Small intestine (tissue), 7 donors: ENCODE results near the gene PPIB. TPM values are rescaled to one million over a fixed set of nuclear protein-coding genes. Genes with fewer than 3 reads are reported as not detected.

ENCODE experiments used
- DNase-seq, 2 donors: peaks; one replicate each; pipeline versions ENCODE4 v3.0.0 to v3.0.0-alpha.2; 2013
- FAIRE-seq: peaks from 2 replicates; lab custom pipeline; 2012; peaks lifted over from hg19 to GRCh38; lab: Jason Lieb, UNC
- H3K27ac ChIP-seq, 3 donors: one replicate each; pipeline ENCODE4 v1.5.1; 2013; ENCODE audit warnings: low read length in 2 of 3, mild to moderate bottlenecking in 2 of 3, control low read depth in 1 of 3, inconsistent platforms in 1 of 3, low read depth in 1 of 3, moderate library complexity in 1 of 3
- H3K27me3 ChIP-seq, 3 donors: one replicate each; pipeline ENCODE4 v1.6.1; 2013; ENCODE audit warnings: low read length in 3 of 3, inconsistent platforms in 1 of 3; ENCODE audit not compliant: control insufficient read depth in 3 of 3, insufficient read depth in 3 of 3
- H3K36me3 ChIP-seq, 3 donors: one replicate each; pipeline ENCODE4 v1.6.1; 2013; ENCODE audit warnings: low read length in 3 of 3, inconsistent platforms in 1 of 3, low read depth in 1 of 3, mild to moderate bottlenecking in 1 of 3, moderate library complexity in 1 of 3; ENCODE audit not compliant: control insufficient read depth in 3 of 3, insufficient read depth in 2 of 3
- H3K4me1 ChIP-seq, 3 donors: one replicate each; pipeline ENCODE4 v1.6.1; 2013; ENCODE audit warnings: low read length in 2 of 3, inconsistent platforms in 1 of 3, low read depth in 1 of 3, mild to moderate bottlenecking in 1 of 3, moderate library complexity in 1 of 3; ENCODE audit not compliant: control insufficient read depth in 3 of 3, insufficient read depth in 2 of 3
- H3K4me3 ChIP-seq, 3 donors: one replicate each; pipeline ENCODE4 v1.5.1; 2013; ENCODE audit warnings: low read length in 3 of 3, control low read depth in 1 of 3, inconsistent platforms in 1 of 3, low read depth in 1 of 3, mild to moderate bottlenecking in 1 of 3, moderate library complexity in 1 of 3
- H3K9me3 ChIP-seq, 2 donors: one replicate each; pipeline ENCODE4 v1.6.1; 2013; ENCODE audit warnings: low read depth in 1 of 2, low read length in 1 of 2; ENCODE audit not compliant: control insufficient read depth in 2 of 2, insufficient read depth in 1 of 2
- WGBS, 3 donors: extraction: QIAGEN DNeasy Blood & Tissue Kit; methylation state at CpG; one replicate each; pipeline ENCODE4 v1.1.7; 2013; 5-methylcytosine and 5-hydroxymethylcytosine counted together
- polyA plus RNA-seq, 4 donors: library from polyadenylated mRNA; stranded (reverse) in 3 of 4; unstranded in 1 of 4; fragments of 200-250 nt in 3 of 4; fragments of 120-200 nt in 1 of 4; gene quantifications; one replicate each; pipeline versions ENCODE4 v1.2.1 to v1.2.3, GENCODE V29; 2013
- donor health status: healthy with polysubstance abuse.
- donor health status: control.
- donor health status: control.
- donor health status: Bipolar disorder and iron deficiency.
- donor health status: healthy.

The PPIB gene
- polyA plus RNA-seq, 4 donors = 248 to 895 (median 413) TPM

- no peaks in the 10 kb centered on the region for H3K9me3 ChIP-seq
- H3K4me3 ChIP-seq = peak overlapping the region in 2 of 3 donors; percentile 43 to 56
- H3K4me1 ChIP-seq = peaks cover 0 to 13% (median 5%) of the 10 kb centered on the region in 3 donors
- DNase-seq (peak in 1 of 2 donors; percentile 34), FAIRE-seq (no peak)
- peak overlapping the region; percentile 57 to 89 (median 84) for H3K27ac ChIP-seq
- peaks cover 10 to 30% (median 12%) of the 10 kb centered on the region in 3 donors for H3K36me3 ChIP-seq
- WGBS, 3 donors = 53 to 79% (median 71%) methylated on average over 14 of the region's 14 CpGs
- no peaks in the 10 kb centered on the region for H3K27me3 ChIP-seq
Measured at GRCh38 chr15:64163659-64164362, 989 bp upstream of the PPIB start.

GRCh38 chr15:64162478-64162868 is 349 bp downstream of the PPIB start:
- H3K9me3 ChIP-seq = no peaks in the 10 kb centered on the region
- DNase-seq (no peak), FAIRE-seq (no peak)
- peak overlapping the region; percentile 72 to 97 (median 75) for H3K4me3 ChIP-seq
- H3K4me1 ChIP-seq = peaks cover 0 to 13% (median 5%) of the 10 kb centered on the region in 3 donors
- H3K36me3 ChIP-seq = peaks cover 21 to 43% (median 25%) of the 10 kb centered on the region in 3 donors
- peak overlapping the region; percentile 50 to 92 (median 89) for H3K27ac ChIP-seq
- no peaks in the 10 kb centered on the region for H3K27me3 ChIP-seq
- WGBS, 3 donors = 0 to 1% (median 1%) methylated on average over 21 of the region's 21 CpGs

GRCh38 chr15:64161688-64162477 is 939 bp downstream of the PPIB start:
- DNase-seq = peak in 1 of 2 donors; percentile 31
- FAIRE-seq = no peak
- peak overlapping the region; percentile 72 to 97 (median 75) for H3K4me3 ChIP-seq
- H3K27ac ChIP-seq = peak overlapping the region in 2 of 3 donors; percentile 89 to 92
- no peaks in the 10 kb centered on the region for H3K27me3 ChIP-seq
- H3K4me1 ChIP-seq = peaks cover 0 to 13% (median 5%) of the 10 kb centered on the region in 3 donors
- 18 to 40% (median 22%) methylated on average over 12 of the region's 12 CpGs for WGBS, 3 donors
- no peaks in the 10 kb centered on the region for H3K9me3 ChIP-seq
- peaks cover 27 to 49% (median 31%) of the 10 kb centered on the region in 3 donors for H3K36me3 ChIP-seq

GRCh38 chr15:64158363-64159134 is 4.3 kb downstream of the PPIB start:
- FAIRE-seq = no peak
- WGBS, 3 donors = 82 to 88% (median 88%) methylated on average over 11 of the region's 11 CpGs
- H3K9me3 ChIP-seq = no peaks in the 10 kb centered on the region
- H3K4me1 ChIP-seq = peaks cover 0 to 9% (median 5%) of the 10 kb centered on the region in 3 donors
- H3K36me3 ChIP-seq = peaks cover 38 to 80% (median 39%) of the 10 kb centered on the region in 3 donors
- no peak overlapping the region for H3K27ac ChIP-seq
- H3K27me3 ChIP-seq = no peaks in the 10 kb centered on the region
- H3K4me3 ChIP-seq = no peak overlapping the region
- DNase-seq = no peak

GRCh38 chr15:64157599-64158125 is 5.2 kb downstream of the PPIB start:
- FAIRE-seq = no peak
- H3K9me3 ChIP-seq = no peaks in the 10 kb centered on the region
- H3K36me3 ChIP-seq = peaks cover 38 to 80% (median 39%) of the 10 kb centered on the region in 3 donors
- no peak for DNase-seq
- WGBS, 3 donors = 73 to 100% (median 85%) methylated on average over 1 of the region's 1 CpG
- no peak overlapping the region for H3K27ac ChIP-seq
- H3K4me1 ChIP-seq = peaks cover 0 to 17% (median 5%) of the 10 kb centered on the region in 3 donors
- H3K27me3 ChIP-seq = peaks cover 0 to 5% (median 0%) of the 10 kb centered on the region in 3 donors
- no peak overlapping the region for H3K4me3 ChIP-seq

- H3K4me3 ChIP-seq = no peak overlapping the region
- no peak for FAIRE-seq
- peaks cover 38 to 80% (median 39%) of the 10 kb centered on the region in 3 donors for H3K36me3 ChIP-seq
- WGBS, 3 donors = 88 to 90% (median 90%) methylated on average over 16 of the region's 16 CpGs
- H3K4me1 ChIP-seq = peaks cover 0 to 21% (median 2%) of the 10 kb centered on the region in 3 donors
- no peak overlapping the region for H3K27ac ChIP-seq
- H3K9me3 ChIP-seq = no peaks in the 10 kb centered on the region
- H3K27me3 ChIP-seq = peaks cover 0 to 14% (median 1%) of the 10 kb centered on the region in 3 donors
- no peak for DNase-seq
Measured at GRCh38 chr15:64156652-64157331, 6.0 kb downstream of the PPIB start.

- Histone ChIP-seq H3K27me3 (peaks cover 0 to 20% (median 4%) of the 10 kb centered on the region in 3 donors), H3K4me1 (peaks cover 0 to 18% (median 0%) of the 10 kb centered on the region in 3 donors), H3K27ac (no peak overlapping the region), H3K4me3 (no peak overlapping the region), H3K9me3 (no peaks in the 10 kb centered on the region), H3K36me3 (peaks cover 38 to 72% (median 39%) of the 10 kb centered on the region in 3 donors)
- FAIRE-seq = no peak
- WGBS, 3 donors = 87 to 90% (median 89%) methylated on average over 15 of the region's 15 CpGs
- DNase-seq = no peak
Measured at GRCh38 chr15:64155802-64156651, 6.8 kb downstream of the PPIB start.
